HepG2 (cell line): ENCODE measurements around the gene SMYD4. TPM values are rescaled to one million over a fixed set of nuclear protein-coding genes. Genes with fewer than 3 reads are reported as not detected.

Experiments used
- ATAC-seq: fragments of 200-7000 bp; cut with Tn5 transposase; 3 replicates; pipeline ENCODE4 v1.9.1; 2020; ENCODE audit warnings: mild to moderate bottlenecking, moderate library complexity
- BruUV-seq: library from RNA; stranded (reverse); fragments of 400-500 nt; replicated peaks from 2 replicates; lab custom pipeline; 2021; lab: Mats Ljungman, UMichigan
- CTCF ChIA-PET: fragments of 300-600 bp; formaldehyde crosslinking; extraction: SDS; loops from one replicate; lab custom pipeline; 2021; ENCODE audit warnings: low total read pairs, inconsistent platforms, low intra/inter-chr PET ratio; lab: Yijun Ruan, JAX
- POLR2A ChIA-PET: fragments of 350-600 bp; sonication (Branson Sonifier 250); formaldehyde crosslinking; loops from one replicate; lab custom pipeline; 2020; ENCODE audit warnings: antibody characterized with exemption, inconsistent platforms; lab: Yijun Ruan, JAX
- DNase-seq: peaks from one replicate; pipeline ENCODE4 v3.0.0-alpha.2; 2015; ENCODE audit warnings: low spot score
- FAIRE-seq: peaks from 3 replicates; lab custom pipeline; 2011; peaks lifted over from hg19 to GRCh38; lab: Jason Lieb, UNC
- H2AFZ ChIP-seq: one replicate; pipeline ENCODE4 v1.6.1; 2011; ENCODE audit warnings: low read length, inconsistent platforms
- H3K27ac ChIP-seq: fragments of 300-600 bp; 3 replicates; pipeline ENCODE4 v1.8.0; 2011; ENCODE audit warnings: mixed run types, mild to moderate bottlenecking, mixed read lengths, low read length, inconsistent platforms; ENCODE audit not compliant: insufficient read depth; ENCODE audit errors: extremely low read length
- H3K27me3 ChIP-seq, 2 experiments: fragments of 200-600 bp in 1 of 2; 2 replicates in 1 of 2; 3 replicates in 1 of 2; pipeline versions ENCODE4 v1.6.0 to v1.8.0; 2011; ENCODE audit warnings: low read length in 2 of 2, mild to moderate bottlenecking in 2 of 2, moderate library complexity in 2 of 2, inconsistent platforms in 1 of 2; ENCODE audit not compliant: insufficient read depth in 2 of 2, control insufficient read depth in 1 of 2
- H3K36me3 ChIP-seq, 2 experiments: fragments of 200-600 bp in 1 of 2; replicated peaks in 1 of 2; 2 replicates in 1 of 2; 3 replicates in 1 of 2; pipeline versions ENCODE4 v1.5.1 to v1.8.0; 2011; ENCODE audit warnings: low read length in 2 of 2, inconsistent platforms in 1 of 2; ENCODE audit not compliant: insufficient read depth in 2 of 2, control insufficient read depth in 1 of 2
- H3K4me1 ChIP-seq: 2 replicates; pipeline ENCODE4 v1.5.1; 2012; ENCODE audit warnings: low read length, inconsistent platforms; ENCODE audit not compliant: insufficient read depth
- H3K4me2 ChIP-seq: 2 replicates; pipeline ENCODE4 v1.6.0; 2011; ENCODE audit warnings: low read depth, low read length, inconsistent platforms
- H3K4me3 ChIP-seq, 3 experiments: fragments of 200-600 bp in 1 of 3; sonication (generic), shearing (Covaris generic) in 1 of 3; replicated peaks in 1 of 3; 2 replicates each; pipeline ENCODE4 v1.5.1; 2011 to 2016; ENCODE audit warnings: low read length in 3 of 3, inconsistent platforms in 2 of 3, low read depth in 2 of 3, mild to moderate bottlenecking in 2 of 3, control low read depth in 1 of 3, mixed read lengths in 1 of 3; ENCODE audit not compliant: insufficient read depth in 1 of 3
- H3K79me2 ChIP-seq: one replicate; pipeline ENCODE4 v1.6.1; 2011; ENCODE audit warnings: low read length, inconsistent platforms; ENCODE audit not compliant: insufficient read depth
- H3K9ac ChIP-seq: 2 replicates; pipeline ENCODE4 v1.6.0; 2011; ENCODE audit warnings: mild to moderate bottlenecking, low read depth, low read length, inconsistent platforms; ENCODE audit not compliant: insufficient read depth
- H3K9me3 ChIP-seq: 2 replicates; pipeline ENCODE4 v1.5.1; 2012; ENCODE audit warnings: mild to moderate bottlenecking, low read length
- H4K20me1 ChIP-seq: 2 replicates; pipeline ENCODE4 v1.6.0; 2011; ENCODE audit warnings: inconsistent platforms, mild to moderate bottlenecking, low read length, moderate library complexity; ENCODE audit not compliant: insufficient read depth
- CBX1 ChIP-seq: IDR thresholded peaks from one replicate; pipeline ENCODE4 v1.6.1; 2016; ENCODE audit warnings: antibody characterized with exemption, low read depth
- DPF2 ChIP-seq: sonication (generic); formaldehyde crosslinking; IDR thresholded peaks from 2 replicates; pipeline ENCODE4 v1.4.0; 2020; ENCODE audit warnings: mild to moderate bottlenecking, low read depth, missing genetic modification reagents, borderline replicate concordance
- FOXM1 ChIP-seq: sonication (generic); formaldehyde crosslinking; IDR thresholded peaks from 2 replicates; pipeline ENCODE4 v1.5.0; 2020; ENCODE audit warnings: missing genetic modification reagents
- HES4 ChIP-seq: sonication (generic); formaldehyde crosslinking; IDR thresholded peaks from 2 replicates; pipeline ENCODE4 v1.9.0; 2021; ENCODE audit warnings: mild to moderate bottlenecking, missing genetic modification reagents, borderline replicate concordance
- KDM5B ChIP-seq: sonication (generic); formaldehyde crosslinking; IDR thresholded peaks from 2 replicates; pipeline ENCODE4 v1.4.0; 2020; ENCODE audit warnings: missing genetic modification reagents, mild to moderate bottlenecking, borderline replicate concordance
- KLF9 ChIP-seq: IDR thresholded peaks from 2 replicates; pipeline ENCODE4 v1.6.1; 2016; ENCODE audit warnings: low read depth
- MED8 ChIP-seq: sonication (generic); formaldehyde crosslinking; IDR thresholded peaks from 2 replicates; pipeline ENCODE4 v1.8.1; 2023; ENCODE audit warnings: mild to moderate bottlenecking, missing genetic modification reagents; ENCODE audit not compliant: insufficient replicate concordance
- NCOA5 ChIP-seq: sonication (generic); formaldehyde crosslinking; IDR thresholded peaks from 2 replicates; pipeline ENCODE4 v1.4.0; 2020; ENCODE audit warnings: missing genetic modification reagents
- NKX3-1 ChIP-seq: sonication (generic); formaldehyde crosslinking; IDR thresholded peaks from 2 replicates; pipeline ENCODE4 v1.5.0; 2020; ENCODE audit warnings: missing genetic modification reagents
- NR2F2 ChIP-seq: IDR thresholded peaks from 2 replicates; pipeline ENCODE4 v1.6.1; 2012; ENCODE audit warnings: low read depth, inconsistent platforms, borderline replicate concordance
- SOX13 ChIP-seq, 3 experiments: fragments of 450-650 bp in 1 of 3; sonication (generic) in 1 of 3; formaldehyde crosslinking in 1 of 3; IDR thresholded peaks in 2 of 3; conservative IDR thresholded peaks in 1 of 3; 2 replicates each; pipeline versions ENCODE4 v1.5.0 to v1.6.1; 2016 to 2020; ENCODE audit warnings: antibody characterized with exemption in 1 of 3, mild to moderate bottlenecking in 1 of 3, missing compliant biosample characterization in 1 of 3, missing genetic modification reagents in 1 of 3, moderate library complexity in 1 of 3
- SP1 ChIP-seq, 2 experiments: fragments of 450-650 bp in 1 of 2; sonication (generic) in 1 of 2; formaldehyde crosslinking in 1 of 2; IDR thresholded peaks; 2 replicates each; pipeline versions ENCODE4 v1.4.0 to v1.6.1; 2016 to 2020; ENCODE audit warnings: missing genetic modification reagents in 1 of 2
- SP2 ChIP-seq: sonication (generic); formaldehyde crosslinking; IDR thresholded peaks from 2 replicates; pipeline ENCODE4 v1.5.1; 2020; ENCODE audit warnings: mild to moderate bottlenecking, missing genetic modification reagents
- ZNF143 ChIP-seq: sonication (generic); formaldehyde crosslinking; IDR thresholded peaks from 2 replicates; pipeline ENCODE4 v1.4.0; 2020; ENCODE audit warnings: missing genetic modification reagents
- ZNF446 ChIP-seq: sonication (generic); formaldehyde crosslinking; IDR thresholded peaks from 2 replicates; pipeline ENCODE4 v1.5.0; 2020; ENCODE audit warnings: mild to moderate bottlenecking, missing genetic modification reagents
- ZNF564 ChIP-seq: sonication (generic); formaldehyde crosslinking; IDR thresholded peaks from 2 replicates; pipeline ENCODE4 v1.8.1; 2023; ENCODE audit warnings: mild to moderate bottlenecking, missing genetic modification reagents
- ZNF577 ChIP-seq: sonication (generic); formaldehyde crosslinking; IDR thresholded peaks from 2 replicates; pipeline ENCODE4 v1.4.0; 2020; ENCODE audit warnings: mild to moderate bottlenecking, low read depth, missing genetic modification reagents, borderline replicate concordance
- ZNF614 ChIP-seq: IDR thresholded peaks from 2 replicates; pipeline ENCODE4 v1.6.1; 2018; ENCODE audit warnings: missing biosample characterization, missing genetic modification reagents, inconsistent platforms, borderline replicate concordance
- ZNF792 ChIP-seq: IDR thresholded peaks from 2 replicates; pipeline ENCODE4 v1.6.1; 2016
- ZNF878 ChIP-seq: sonication (generic); formaldehyde crosslinking; IDR thresholded peaks from 2 replicates; pipeline ENCODE4 v1.8.1; 2023; ENCODE audit warnings: mild to moderate bottlenecking, missing genetic modification reagents, moderate library complexity
- WGBS: methylation state at CpG from one replicate; pipeline ENCODE4 v1.1.6; 2017; ENCODE audit warnings: low lambda C conversion rate; 5-methylcytosine and 5-hydroxymethylcytosine counted together
- in situ Hi-C: cut with HindIII; loops from 2 replicates; pipeline ENCODE4 v1.10.0; 2017; ENCODE audit warnings: low pct_unique_long_range_greater_than_20kb; ENCODE audit not compliant: extremely low pct_ligation_motif_present
- intact Hi-C: fragments of 100-400 bp; cut with micrococcal nuclease; formaldehyde crosslinking; loops from one replicate; pipeline ENCODE4 v1.10.0; 2022; ENCODE audit not compliant: unreplicated experiment
- polyA plus RNA-seq, 8 experiments: library from polyadenylated mRNA; depleted of rRNA in 3 of 8; stranded (reverse) in 7 of 8; unstranded in 1 of 8; fragments of >200 nt; fragmentation: Illumina TruSeq in 4 of 8; extraction: Trizol in 4 of 8; gene quantifications; 2 replicates each; pipeline versions ENCODE4 v1.2.1 to v1.2.3, GENCODE V29; 2011 to 2016; ENCODE audit warnings: low read depth in 4 of 8, missing spikeins in 1 of 8, mixed read lengths in 1 of 8; ENCODE audit not compliant: insufficient read depth in 1 of 8
- total RNA-seq, 5 experiments: library from RNA; depleted of rRNA; stranded (reverse); fragments of >200 nt; fragmentation: Illumina TruSeq; extraction: Trizol; gene quantifications; 2 replicates each; pipeline ENCODE4 v1.2.3, GENCODE V29; 2016; ENCODE audit warnings: low read depth in 1 of 5
- TF ChIP-seq, protein P1 (sequence below): sonication (generic); formaldehyde crosslinking; conservative IDR thresholded peaks from 2 replicates; pipeline ENCODE4 v1.4.0; 2020; ENCODE audit warnings: missing genetic modification reagents

Gene SMYD4
- total and polyA plus RNA-seq, 2 of the 13 experiments (the other 11 are each of a cell fraction or from before 2014, with no cell fraction given), result 7.4 to 11.3 TPM

DNA sequence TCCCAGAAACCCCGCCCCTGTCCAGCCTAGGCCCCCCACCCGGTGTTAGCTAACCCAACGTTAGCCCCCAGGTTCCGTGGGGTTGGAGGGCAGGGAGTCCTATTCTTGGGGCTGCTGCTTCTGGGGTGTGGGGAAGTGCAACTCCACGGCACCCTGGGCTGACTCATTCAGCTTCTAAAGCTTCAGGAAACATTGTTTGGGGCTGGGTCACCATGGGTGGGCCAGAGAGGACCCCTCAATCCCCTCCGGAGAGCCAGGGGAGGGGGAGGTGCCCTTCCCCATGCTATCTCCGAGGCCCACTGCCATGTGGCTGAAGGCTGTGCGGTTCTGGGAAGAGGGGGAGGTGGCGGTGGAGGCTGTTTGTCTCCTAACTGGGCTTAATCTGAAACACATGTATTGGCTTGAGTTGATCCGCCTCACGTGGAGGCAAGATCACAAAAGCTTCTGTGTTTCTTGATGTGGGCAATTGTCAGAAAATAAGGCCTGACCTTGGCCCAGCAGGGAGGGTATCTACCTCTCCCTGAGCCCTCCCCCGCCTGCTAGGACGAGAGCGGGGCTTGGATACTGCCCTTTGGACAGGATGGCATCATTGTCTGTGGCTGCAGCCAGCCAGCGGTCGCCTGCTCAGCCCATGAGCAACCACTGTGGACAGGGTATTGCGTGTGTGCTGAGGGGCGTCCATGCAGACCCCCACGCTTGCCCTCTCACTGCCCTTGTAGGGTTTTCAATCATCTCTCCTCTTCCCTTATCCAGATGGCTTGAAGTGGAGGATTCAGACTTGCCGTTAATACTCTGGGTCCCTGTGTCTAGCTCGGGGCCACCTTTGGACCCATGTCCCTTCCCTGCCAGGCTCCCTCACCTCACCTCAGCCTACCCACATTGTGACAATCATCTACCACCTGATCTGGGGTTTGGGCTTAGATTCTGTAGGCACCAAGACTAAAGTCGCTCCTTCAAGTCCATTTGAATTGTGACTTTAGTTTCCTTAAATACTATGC is 66.5 kb downstream of the SMYD4 start (continued):
- no peak for TF ChIP-seq FOXM1 (CRISPR knock-in tag)
- peak; percentile 21 for TF ChIP-seq NKX3-1 (CRISPR knock-in tag)
- peak; percentile 54; the same call in 1 of the 2 replicates for TF ChIP-seq ZNF143 (CRISPR knock-in tag)
- TF ChIP-seq ZNF446, result peak; percentile 46; the same call in 1 of the 2 replicates
- peak; percentile 86 for TF ChIP-seq ZNF792 (CRISPR knock-in tag)
- TF ChIP-seq ZNF564, result no peak
- TF ChIP-seq MED8 (CRISPR knock-in tag), result peak; percentile 90
- TF ChIP-seq ZNF614, result no peak; the same call in 1 of the 2 replicates
- no peak for TF ChIP-seq DPF2 (CRISPR knock-in tag)
- TF ChIP-seq NR2F2, result no peak; the same call in 1 of the 2 replicates
- TF ChIP-seq SP1 (IDR thresholded peaks at IDR 0.05), result no peak
- peak; percentile 67 for TF ChIP-seq SP1 (CRISPR knock-in tag; IDR thresholded peaks at IDR 0.05)
- no peak for TF ChIP-seq SP2

DNA sequence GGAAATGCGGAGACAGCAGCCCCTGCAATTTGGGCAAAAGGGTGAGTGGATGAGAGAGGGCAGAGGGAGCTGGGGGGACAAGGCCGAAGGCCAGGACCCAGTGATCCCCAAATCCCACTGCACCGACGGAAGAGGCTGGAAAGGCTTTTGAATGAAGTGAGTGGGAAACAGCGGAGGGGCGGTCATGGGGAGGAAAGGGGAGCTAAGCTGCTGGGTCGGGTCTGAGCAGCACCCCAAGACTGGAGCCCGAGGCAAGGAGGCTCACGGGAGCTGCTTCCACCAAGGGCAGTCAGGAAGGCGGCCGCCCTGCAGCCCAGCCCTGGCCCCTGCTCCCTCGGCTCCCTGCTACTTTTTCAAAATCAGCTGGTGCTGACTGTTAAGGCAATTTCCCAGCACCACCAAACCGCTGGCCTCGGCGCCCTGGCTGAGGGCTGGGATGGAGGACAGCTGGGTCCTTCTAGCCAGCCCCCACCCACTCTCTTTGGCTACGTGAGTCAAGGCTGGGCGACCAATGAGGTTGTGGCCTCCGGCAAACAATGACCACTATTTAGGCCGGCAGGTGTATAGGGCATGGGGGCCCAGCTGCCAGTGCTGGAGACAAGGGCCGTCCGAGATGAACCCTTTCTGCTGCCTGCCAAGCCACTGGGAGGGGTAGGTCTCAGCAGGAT is 67.3 kb downstream of the SMYD4 start:
- H3K27ac ChIP-seq, result peak overlapping the region; percentile 99
- peak overlapping the region; percentile 79 for H3K4me2 ChIP-seq
- H3K79me2 ChIP-seq, result peaks cover 28% of the 10 kb centered on the region
- BruUV-seq, result no TSS peak
- no peak for FAIRE-seq
- no peaks in the 10 kb centered on the region for H3K27me3 ChIP-seq
- WGBS, result 2% methylated on average over 15 of the region's 21 CpGs
- no peaks in the 10 kb centered on the region for H3K9me3 ChIP-seq
- in situ Hi-C loops, result no loop called here
- ChIA-PET POLR2A (interaction anchor here (0.6 to 13.7 kb wide), 24 partner anchors 9 to 566 kb away, joined by 3 to 480 read pairs (median 17); partner anchors contain the start of genes PRPF8, RILP, RPA1 and SERPINF2), CTCF (no interaction called here)
- ATAC-seq, result peak; percentile 82
- peak; percentile 88 for DNase-seq
- H2AFZ ChIP-seq, result no peak overlapping the region
- H3K4me1 ChIP-seq, result peaks cover 45% of the 10 kb centered on the region
- intact Hi-C loops, result loop anchor here (1.0 to 2.0 kb wide), 2 partner anchors 20 to 46 kb away; partner anchors contain the start of gene SERPINF2
- no peaks in the 10 kb centered on the region for H4K20me1 ChIP-seq
- peak overlapping the region; percentile 86 to 94 (median 88) for H3K4me3 ChIP-seq
- peak overlapping the region; percentile 93 for H3K9ac ChIP-seq
- H3K36me3 ChIP-seq, result peaks cover 1 to 2% of the 10 kb centered on the region in 2 experiments; a peak in 3 of 5 replicates
- TF ChIP-seq CBX1 (no peak), HES4 (CRISPR knock-in tag) (no peak; the same call in 1 of the 2 replicates), KLF9 (CRISPR knock-in tag) (no peak), NCOA5 (no peak), ZNF878 (no peak), KDM5B (CRISPR knock-in tag) (0 out of 2 replicates have a peak, but pooled peaks have one; percentile 5), ZNF577 (CRISPR knock-in tag) (0 out of 2 replicates have a peak, but pooled peaks have one; percentile 71), SOX13 (IDR thresholded peaks at IDR 0.05) (peak; percentile 50; the same call in 1 of the 2 replicates), SOX13 (CRISPR knock-in tag; conservative IDR thresholded peaks at IDR 0.05 in 1 of 2, IDR thresholded peaks at IDR 0.05 in 1 of 2) (peak in 1 of 2 experiments; percentile 78; a peak in 2 of 4 replicates)
- TF ChIP-seq, protein P1, sequence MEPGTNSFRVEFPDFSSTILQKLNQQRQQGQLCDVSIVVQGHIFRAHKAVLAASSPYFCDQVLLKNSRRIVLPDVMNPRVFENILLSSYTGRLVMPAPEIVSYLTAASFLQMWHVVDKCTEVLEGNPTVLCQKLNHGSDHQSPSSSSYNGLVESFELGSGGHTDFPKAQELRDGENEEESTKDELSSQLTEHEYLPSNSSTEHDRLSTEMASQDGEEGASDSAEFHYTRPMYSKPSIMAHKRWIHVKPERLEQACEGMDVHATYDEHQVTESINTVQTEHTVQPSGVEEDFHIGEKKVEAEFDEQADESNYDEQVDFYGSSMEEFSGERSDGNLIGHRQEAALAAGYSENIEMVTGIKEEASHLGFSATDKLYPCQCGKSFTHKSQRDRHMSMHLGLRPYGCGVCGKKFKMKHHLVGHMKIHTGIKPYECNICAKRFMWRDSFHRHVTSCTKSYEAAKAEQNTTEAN, result 0 out of 2 replicates have a peak, but pooled peaks have one; percentile 17
